ACC112 (cell line): Measurements from ENCODE around the gene CPT1C.

Experiments used
- H2AFZ ChIP-seq: fragments of 200-600 bp; sonication (generic); one replicate; pipeline ENCODE4 v1.6.0; 2017; ENCODE audit warnings: antibody characterized with exemption, low read length; ENCODE audit not compliant: unreplicated experiment
- H3K27ac ChIP-seq: fragments of 200-600 bp; sonication (generic); 2 replicates; pipeline ENCODE4 v1.5.1; 2014; ENCODE audit warnings: low read depth, mild to moderate bottlenecking, antibody characterized with exemption, low read length, moderate library complexity
- H3K27me3 ChIP-seq: fragments of 200-600 bp; sonication (generic); 2 replicates; pipeline ENCODE4 v1.6.1; 2014; ENCODE audit warnings: mild to moderate bottlenecking, antibody characterized with exemption, low read length, moderate library complexity, mixed read lengths; ENCODE audit not compliant: insufficient read depth
- H3K36me3 ChIP-seq: fragments of 200-600 bp; sonication (generic); 2 replicates; pipeline ENCODE4 v1.6.1; 2016; ENCODE audit warnings: mild to moderate bottlenecking, antibody characterized with exemption, low read length, moderate library complexity, mixed read lengths; ENCODE audit not compliant: insufficient read depth
- H3K4me1 ChIP-seq: fragments of 200-600 bp; sonication (generic); one replicate; pipeline ENCODE4 v1.6.1; 2016; ENCODE audit warnings: low read length, mixed read lengths; ENCODE audit not compliant: insufficient read depth, unreplicated experiment, control insufficient read depth
- H3K4me3 ChIP-seq: fragments of 200-600 bp; sonication (generic); 2 replicates; pipeline ENCODE4 v1.5.1; 2014; ENCODE audit warnings: mild to moderate bottlenecking, low read depth, low read length
- H3K79me2 ChIP-seq: fragments of 200-600 bp; sonication (generic); one replicate; pipeline ENCODE4 v1.6.0; 2016; ENCODE audit warnings: low read length; ENCODE audit not compliant: control insufficient read depth, unreplicated experiment, insufficient read depth

Gene CPT1C

DNA sequence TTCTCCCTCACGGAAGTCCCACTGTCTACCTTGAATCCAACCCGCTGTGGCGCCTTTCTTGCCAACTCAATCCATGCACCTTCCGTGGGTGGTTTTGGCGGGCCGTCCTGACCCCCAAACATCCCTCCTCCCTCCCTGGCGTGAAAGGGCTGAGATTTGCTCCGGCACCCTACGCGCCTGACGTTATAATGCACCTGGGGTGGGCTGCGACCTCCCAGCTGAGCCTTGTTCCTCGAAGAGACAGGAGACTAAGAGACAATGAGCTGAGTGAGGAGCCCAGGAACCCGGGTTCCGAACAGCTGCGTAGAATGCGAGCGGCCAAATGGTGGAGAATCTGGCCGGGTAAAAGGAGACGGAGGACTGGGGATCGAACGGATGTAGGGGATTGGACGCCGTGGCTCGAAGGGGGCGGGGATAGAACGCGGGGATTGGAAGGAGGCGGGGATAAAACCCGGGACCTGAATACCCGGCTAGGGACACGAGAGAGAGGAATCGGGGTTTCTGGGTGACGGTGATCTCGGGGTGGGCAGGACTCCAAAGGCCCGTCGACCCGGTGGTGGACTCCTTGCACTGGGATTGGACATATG, at the start of gene CPT1C:
Gene CPT1C (plus strand): TSS at position 461 of the 587 bp plus-strand sequence. CDS start 1,137 bp downstream, outside the sequence.
- no peaks in the 10 kb centered on the region for H3K79me2 ChIP-seq
- H3K4me3 ChIP-seq = peak within 1 kb of the TSS; percentile 81
- H3K27ac ChIP-seq = peak within 1 kb of the TSS; percentile 29; the same call in 1 of the 2 replicates
- no peaks in the 10 kb centered on the region for H3K4me1 ChIP-seq
- H2AFZ ChIP-seq = peak within 1 kb of the TSS; percentile 84
- H3K27me3 ChIP-seq = no peaks in the 10 kb centered on the region
- H3K36me3 ChIP-seq = no peaks in the 10 kb centered on the region

GRCh38 chr19:49641688-49642491, 49.0 kb upstream of the CPT1C start, which contains the start of gene SCAF1:
Gene SCAF1 (plus strand): TSS chr19:49642209. CDS start chr19:49645027, 2,818 bp downstream.
- H3K79me2 ChIP-seq = peaks cover 49% of the 10 kb centered on the region
- H3K36me3 ChIP-seq = no peaks in the 10 kb centered on the region
- H3K27ac ChIP-seq = peak within 1 kb of the TSS; percentile 100
- H3K27me3 ChIP-seq = no peaks in the 10 kb centered on the region
- H2AFZ ChIP-seq = no peak within 1 kb of the TSS
- H3K4me1 ChIP-seq = peaks cover 21% of the 10 kb centered on the region
- H3K4me3 ChIP-seq = peak within 1 kb of the TSS; percentile 99

- Histone ChIP-seq H3K4me3 (peak overlapping the region; percentile 99), H3K79me2 (peaks cover 53% of the 10 kb centered on the region), H3K4me1 (peaks cover 21% of the 10 kb centered on the region), H3K36me3 (no peaks in the 10 kb centered on the region), H2AFZ (no peak overlapping the region), H3K27ac (peak overlapping the region; percentile 100), H3K27me3 (no peaks in the 10 kb centered on the region)
Observed at GRCh38 chr19:49642492-49643035, 48.4 kb upstream of the CPT1C start.

GRCh38 chr19:49643466-49643865, 47.5 kb upstream of the CPT1C start:
- H3K4me1 ChIP-seq = peaks cover 17% of the 10 kb centered on the region
- H3K4me3 ChIP-seq = peak overlapping the region; percentile 99
- H2AFZ ChIP-seq = no peak overlapping the region
- peaks cover 48% of the 10 kb centered on the region for H3K79me2 ChIP-seq
- no peak overlapping the region for H3K27ac ChIP-seq
- no peaks in the 10 kb centered on the region for H3K27me3 ChIP-seq
- H3K36me3 ChIP-seq = no peaks in the 10 kb centered on the region

DNA sequence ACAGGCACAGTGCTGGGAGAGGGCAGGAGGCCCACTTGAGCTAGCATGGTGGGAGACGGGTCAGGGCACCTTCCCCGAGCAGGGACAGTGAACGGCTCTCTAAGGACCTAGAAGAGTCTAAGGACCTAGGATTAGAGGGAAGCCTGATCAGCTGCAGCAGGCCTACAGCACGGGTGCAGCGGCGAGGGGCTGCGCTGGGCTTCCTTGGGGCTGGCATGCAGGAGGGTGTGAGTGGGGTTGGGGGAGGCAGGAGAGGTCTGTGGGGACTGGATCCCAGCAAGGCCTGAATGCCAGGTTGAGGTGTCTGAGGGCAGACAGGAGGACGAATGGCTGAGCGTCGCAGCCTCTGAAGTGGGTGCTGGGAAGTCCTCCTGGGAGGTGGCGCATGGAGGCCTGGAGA, 45.3 kb upstream of the CPT1C start:
- 0 out of 2 replicates have a peak, but pooled peaks cover 3% of the 10 kb centered on the region for H3K36me3 ChIP-seq
- no peak overlapping the region for H3K27ac ChIP-seq
- no peak overlapping the region for H3K4me3 ChIP-seq
- no peaks in the 10 kb centered on the region for H3K27me3 ChIP-seq
- no peak overlapping the region for H2AFZ ChIP-seq
- peaks cover 44% of the 10 kb centered on the region for H3K79me2 ChIP-seq
- H3K4me1 ChIP-seq = peaks cover 14% of the 10 kb centered on the region

- H3K4me3 ChIP-seq = no peak overlapping the region
- no peak overlapping the region for H3K27ac ChIP-seq
- no peak overlapping the region for H2AFZ ChIP-seq
- peaks cover 44% of the 10 kb centered on the region for H3K79me2 ChIP-seq
- no peaks in the 10 kb centered on the region for H3K27me3 ChIP-seq
- 0 out of 2 replicates have a peak, but pooled peaks cover 3% of the 10 kb centered on the region for H3K36me3 ChIP-seq
- H3K4me1 ChIP-seq = peaks cover 14% of the 10 kb centered on the region
Observed at GRCh38 chr19:49645995-49646394, 44.9 kb upstream of the CPT1C start.

DNA sequence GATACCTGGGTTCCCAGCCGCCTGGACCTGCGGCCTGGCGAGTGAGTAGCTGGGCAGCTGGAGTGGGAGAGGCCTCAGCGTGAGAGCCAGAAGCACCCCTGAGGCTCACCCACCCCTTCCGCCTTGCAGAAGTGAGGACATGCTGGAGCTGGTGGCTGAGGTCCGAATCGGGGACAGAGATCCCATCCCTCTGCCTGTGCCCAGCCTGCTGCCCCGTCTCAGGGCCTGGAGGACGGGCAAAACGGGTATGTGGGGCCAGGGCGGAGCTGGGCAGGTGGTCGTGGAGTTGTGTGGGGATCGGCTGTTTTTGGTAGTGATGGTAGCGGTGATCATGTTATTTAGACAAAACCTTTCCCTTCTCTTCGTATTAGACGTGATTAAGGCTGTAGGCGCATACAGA, 44.3 kb upstream of the CPT1C start:
- Histone ChIP-seq H3K36me3 (0 out of 2 replicates have a peak, but pooled peaks cover 3% of the 10 kb centered on the region), H2AFZ (no peak overlapping the region), H3K79me2 (peaks cover 44% of the 10 kb centered on the region)

DNA sequence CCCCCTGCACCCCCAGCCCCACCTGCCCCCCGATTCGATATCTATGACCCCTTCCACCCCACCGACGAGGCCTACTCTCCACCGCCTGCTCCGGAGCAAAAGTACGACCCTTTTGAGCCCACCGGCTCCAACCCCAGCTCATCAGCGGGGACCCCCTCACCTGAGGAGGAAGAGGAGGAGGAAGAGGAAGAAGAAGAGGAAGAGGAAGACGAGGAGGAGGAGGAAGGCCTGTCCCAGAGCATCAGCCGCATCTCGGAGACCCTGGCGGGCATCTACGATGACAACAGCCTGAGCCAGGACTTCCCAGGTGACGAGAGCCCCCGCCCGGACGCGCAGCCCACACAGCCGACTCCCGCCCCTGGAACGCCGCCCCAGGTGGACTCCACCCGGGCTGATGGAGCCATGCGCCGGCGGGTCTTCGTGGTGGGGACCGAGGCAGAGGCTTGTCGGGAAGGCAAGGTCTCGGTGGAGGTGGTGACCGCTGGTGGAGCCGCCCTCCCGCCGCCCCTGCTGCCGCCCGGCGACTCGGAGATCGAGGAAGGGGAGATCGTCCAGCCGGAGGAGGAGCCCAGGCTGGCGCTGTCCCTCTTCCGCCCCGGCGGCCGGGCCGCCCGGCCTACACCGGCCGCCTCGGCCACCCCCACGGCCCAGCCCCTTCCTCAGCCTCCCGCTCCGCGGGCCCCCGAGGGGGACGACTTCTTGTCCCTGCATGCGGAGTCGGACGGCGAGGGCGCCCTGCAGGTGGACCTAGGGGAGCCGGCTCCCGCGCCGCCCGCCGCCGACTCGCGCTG, 39.7 kb upstream of the CPT1C start:
- Histone ChIP-seq H2AFZ (no peak overlapping the region), H3K27me3 (no peaks in the 10 kb centered on the region), H3K4me1 (no peaks in the 10 kb centered on the region), H3K27ac (no peak overlapping the region), H3K79me2 (peaks cover 8% of the 10 kb centered on the region), H3K36me3 (0 out of 2 replicates have a peak, but pooled peaks cover 3% of the 10 kb centered on the region), H3K4me3 (no peak overlapping the region)

More for the DNA sequence above, 44.3 kb upstream of the CPT1C start:
- Histone ChIP-seq H3K27me3 (no peaks in the 10 kb centered on the region), H3K27ac (no peak overlapping the region), H3K4me3 (no peak overlapping the region), H3K4me1 (peaks cover 14% of the 10 kb centered on the region)

GRCh38 chr19:49651820-49652550, 38.9 kb upstream of the CPT1C start:
- Histone ChIP-seq H3K4me3 (no peak overlapping the region), H3K36me3 (0 out of 2 replicates have a peak, but pooled peaks cover 3% of the 10 kb centered on the region), H3K27me3 (no peaks in the 10 kb centered on the region), H2AFZ (no peak overlapping the region), H3K79me2 (peaks cover 6% of the 10 kb centered on the region), H3K4me1 (no peaks in the 10 kb centered on the region), H3K27ac (no peak overlapping the region)
